ENCODE results near the gene DFFB.

The DFFB gene

DNA sequence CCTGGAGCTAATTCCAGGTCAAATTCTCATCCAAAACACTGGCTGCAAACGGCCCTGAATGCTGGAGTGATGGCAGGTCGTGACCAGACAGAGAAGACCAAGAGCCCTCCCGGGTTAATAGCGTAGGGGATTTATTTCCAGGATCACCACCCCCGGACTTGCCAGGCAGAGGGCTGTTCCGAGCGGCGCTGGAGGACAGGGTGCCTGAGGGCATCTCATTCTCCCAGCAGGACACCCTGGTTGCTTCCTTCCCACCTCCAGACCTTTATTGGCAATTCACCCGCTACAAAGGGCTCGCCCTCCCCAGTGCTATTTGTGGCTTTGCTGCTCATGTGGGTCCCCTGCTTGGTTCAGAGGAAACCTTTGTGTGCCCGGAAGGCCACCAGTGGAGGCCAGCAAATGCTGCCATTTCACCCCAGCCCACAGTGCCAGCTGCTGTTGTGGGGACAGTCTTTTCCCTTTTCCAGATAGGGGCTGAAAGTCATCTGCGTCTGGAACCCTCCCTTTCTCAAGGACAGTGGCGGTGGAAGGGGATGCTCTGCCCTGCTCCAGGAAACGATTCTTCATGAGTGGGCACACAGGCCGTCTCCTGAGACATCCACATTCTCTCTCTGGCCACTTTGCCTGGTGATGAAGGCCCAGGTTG, 61.8 kb downstream of the DFFB start:
- Histone ChIP-seq H3K36me3 (ENCODE audit: control insufficient read depth, insufficient read depth, low read length) (no peaks in the 10 kb centered on the region), H3K4me3 (ENCODE audit: low read length) (no peak overlapping the region), H3K4me1 (ENCODE audit: control insufficient read depth, insufficient read depth, low read length) (no peaks in the 10 kb centered on the region), H3K9me3 (ENCODE audit: control insufficient read depth, low read length) (no peaks in the 10 kb centered on the region), H3K9ac (ENCODE audit: low read length) (no peak overlapping the region), H3K27me3 (ENCODE audit: control insufficient read depth, insufficient read depth, low read length) (peaks cover 7% of the 10 kb centered on the region)

GRCh38 chr1:3919706-3920105, 62.4 kb downstream of the DFFB start:
- no peaks in the 10 kb centered on the region for H3K36me3 ChIP-seq (ENCODE audit: control insufficient read depth, insufficient read depth, low read length)
- H3K9ac ChIP-seq (ENCODE audit: low read length), result no peak overlapping the region
- peaks cover 13% of the 10 kb centered on the region for H3K27me3 ChIP-seq (ENCODE audit: control insufficient read depth, insufficient read depth, low read length)

DNA sequence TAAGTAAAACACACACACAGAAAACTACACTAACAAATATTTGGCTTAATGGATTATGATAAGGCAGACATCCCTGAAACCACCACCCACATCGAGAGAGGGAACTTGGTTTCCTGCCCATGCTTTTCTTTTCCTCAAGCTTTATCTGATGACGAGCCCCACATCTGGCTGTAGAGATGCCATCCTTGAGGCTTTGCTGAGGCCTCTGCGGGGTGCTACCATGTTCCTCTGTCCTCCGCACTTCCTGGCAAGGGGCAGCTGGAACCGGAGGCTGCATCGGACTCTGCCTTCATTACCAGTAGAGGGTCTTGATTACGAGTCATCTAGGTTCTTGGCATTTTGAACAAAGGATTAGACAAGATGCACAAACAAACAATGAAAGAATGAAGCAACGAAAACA, 64.5 kb downstream of the DFFB start:
- Histone ChIP-seq H3K9ac (ENCODE audit: low read length) (no peak overlapping the region), H3K36me3 (ENCODE audit: control insufficient read depth, insufficient read depth, low read length) (no peaks in the 10 kb centered on the region), H3K27me3 (ENCODE audit: control insufficient read depth, insufficient read depth, low read length) (peaks cover 13% of the 10 kb centered on the region), H3K4me3 (ENCODE audit: low read length) (no peak overlapping the region), H3K4me1 (ENCODE audit: control insufficient read depth, insufficient read depth, low read length) (no peaks in the 10 kb centered on the region), H3K9me3 (ENCODE audit: control insufficient read depth, low read length) (no peaks in the 10 kb centered on the region)

More at GRCh38 chr1:3919706-3920105, 62.4 kb downstream of the DFFB start:
- H3K4me1 ChIP-seq (ENCODE audit: control insufficient read depth, insufficient read depth, low read length), result no peaks in the 10 kb centered on the region
- no peak overlapping the region for H3K4me3 ChIP-seq (ENCODE audit: low read length)
- no peaks in the 10 kb centered on the region for H3K9me3 ChIP-seq (ENCODE audit: control insufficient read depth, low read length)

DNA sequence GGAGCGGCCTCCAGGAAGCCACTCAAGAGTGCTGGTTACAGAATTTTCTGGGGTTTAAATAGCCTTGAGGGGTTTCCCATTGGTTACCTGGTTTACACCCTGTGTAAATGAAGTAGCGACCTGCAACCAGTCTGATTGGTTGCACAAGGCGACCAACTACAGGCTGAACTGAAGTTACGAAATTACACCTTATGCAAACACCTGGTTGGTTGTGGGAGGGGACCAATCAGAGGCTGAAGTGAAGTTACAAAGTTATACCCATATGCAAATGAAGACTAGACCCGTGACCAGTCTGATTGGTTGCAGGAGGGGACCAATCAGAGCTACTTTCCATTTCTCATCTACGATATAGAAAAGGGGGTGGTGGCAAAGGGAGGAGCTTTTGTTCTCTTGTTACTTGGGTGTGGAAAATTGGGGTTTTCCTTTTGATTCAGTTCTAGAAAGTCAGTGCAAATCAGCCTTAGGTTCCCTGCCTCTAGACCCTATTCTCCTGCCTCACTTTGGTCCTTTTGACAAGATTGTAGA, 65.0 kb downstream of the DFFB start:
- Histone ChIP-seq H3K4me1 (ENCODE audit: control insufficient read depth, insufficient read depth, low read length) (no peaks in the 10 kb centered on the region), H3K27me3 (ENCODE audit: control insufficient read depth, insufficient read depth, low read length) (peaks cover 13% of the 10 kb centered on the region), H3K9ac (ENCODE audit: low read length) (no peak overlapping the region), H3K36me3 (ENCODE audit: control insufficient read depth, insufficient read depth, low read length) (no peaks in the 10 kb centered on the region), H3K9me3 (ENCODE audit: control insufficient read depth, low read length) (no peaks in the 10 kb centered on the region), H3K4me3 (ENCODE audit: low read length) (no peak overlapping the region)

- no peak overlapping the region for H3K4me3 ChIP-seq (ENCODE audit: low read length)
- no peaks in the 10 kb centered on the region for H3K4me1 ChIP-seq (ENCODE audit: control insufficient read depth, insufficient read depth, low read length)
- peaks cover 13% of the 10 kb centered on the region for H3K27me3 ChIP-seq (ENCODE audit: control insufficient read depth, insufficient read depth, low read length)
- H3K9me3 ChIP-seq (ENCODE audit: control insufficient read depth, low read length), result no peaks in the 10 kb centered on the region
- no peaks in the 10 kb centered on the region for H3K36me3 ChIP-seq (ENCODE audit: control insufficient read depth, insufficient read depth, low read length)
- H3K9ac ChIP-seq (ENCODE audit: low read length), result no peak overlapping the region
Observed at GRCh38 chr1:3922851-3923250, 65.6 kb downstream of the DFFB start.

GRCh38 chr1:3923378-3924185, 66.3 kb downstream of the DFFB start:
- no peaks in the 10 kb centered on the region for H3K36me3 ChIP-seq (ENCODE audit: control insufficient read depth, insufficient read depth, low read length)
- no peaks in the 10 kb centered on the region for H3K4me1 ChIP-seq (ENCODE audit: control insufficient read depth, insufficient read depth, low read length)
- no peak overlapping the region for H3K9ac ChIP-seq (ENCODE audit: low read length)
- H3K4me3 ChIP-seq (ENCODE audit: low read length), result no peak overlapping the region
- no peaks in the 10 kb centered on the region for H3K9me3 ChIP-seq (ENCODE audit: control insufficient read depth, low read length)
- H3K27me3 ChIP-seq (ENCODE audit: control insufficient read depth, insufficient read depth, low read length), result peaks cover 13% of the 10 kb centered on the region

GRCh38 chr1:3924186-3924824, 67.0 kb downstream of the DFFB start:
- Histone ChIP-seq H3K4me3 (ENCODE audit: low read length) (no peak overlapping the region), H3K4me1 (ENCODE audit: control insufficient read depth, insufficient read depth, low read length) (no peaks in the 10 kb centered on the region), H3K9me3 (ENCODE audit: control insufficient read depth, low read length) (no peaks in the 10 kb centered on the region), H3K9ac (ENCODE audit: low read length) (no peak overlapping the region), H3K36me3 (ENCODE audit: control insufficient read depth, insufficient read depth, low read length) (no peaks in the 10 kb centered on the region), H3K27me3 (ENCODE audit: control insufficient read depth, insufficient read depth, low read length) (peaks cover 11% of the 10 kb centered on the region)

DNA sequence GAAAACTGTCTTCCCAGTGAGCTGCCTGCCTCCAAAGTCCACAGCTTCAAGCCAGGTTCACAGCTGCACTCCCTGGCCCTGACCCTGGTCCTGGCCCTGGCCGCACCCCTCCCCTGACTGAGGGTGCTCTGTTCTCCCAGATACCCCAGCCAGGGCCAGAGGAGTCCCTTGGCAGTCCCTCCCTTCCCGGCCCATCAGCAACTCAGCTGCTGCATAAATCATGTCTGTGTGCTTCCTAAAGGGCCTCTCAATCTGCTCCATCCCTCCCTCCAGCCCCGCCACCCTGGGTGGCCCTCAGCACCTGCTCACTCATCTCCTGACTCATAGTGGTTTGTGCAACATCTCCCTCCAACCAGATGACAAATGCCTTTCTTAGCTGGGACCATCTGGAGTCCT, 67.5 kb downstream of the DFFB start:
- H3K27me3 ChIP-seq (ENCODE audit: control insufficient read depth, insufficient read depth, low read length), result peaks cover 9% of the 10 kb centered on the region
- no peaks in the 10 kb centered on the region for H3K9me3 ChIP-seq (ENCODE audit: control insufficient read depth, low read length)
- H3K4me1 ChIP-seq (ENCODE audit: control insufficient read depth, insufficient read depth, low read length), result no peaks in the 10 kb centered on the region
- no peaks in the 10 kb centered on the region for H3K36me3 ChIP-seq (ENCODE audit: control insufficient read depth, insufficient read depth, low read length)
- H3K9ac ChIP-seq (ENCODE audit: low read length), result no peak overlapping the region
- H3K4me3 ChIP-seq (ENCODE audit: low read length), result no peak overlapping the region

DNA sequence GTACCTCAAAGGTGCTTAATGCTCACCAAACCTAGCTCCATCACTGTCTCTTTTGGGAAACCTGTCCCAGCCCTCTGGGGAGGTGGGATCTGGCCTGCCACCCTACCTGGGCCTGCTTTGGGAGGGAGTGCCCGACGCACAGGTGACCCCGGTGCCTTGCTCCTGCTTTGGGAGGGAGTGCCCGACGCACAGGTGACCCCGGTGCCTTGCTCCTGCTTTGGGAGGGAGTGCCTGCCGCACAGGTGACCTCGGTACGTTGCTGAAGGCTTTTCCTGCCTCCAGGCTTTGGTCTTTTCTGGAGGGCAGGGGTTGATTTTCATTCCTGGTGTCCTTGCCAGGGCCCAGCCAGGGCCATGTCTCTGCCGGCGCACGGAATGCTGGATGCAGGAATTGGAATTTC, 68.0 kb downstream of the DFFB start:
- no peaks in the 10 kb centered on the region for H3K36me3 ChIP-seq (ENCODE audit: control insufficient read depth, insufficient read depth, low read length)
- H3K9me3 ChIP-seq (ENCODE audit: control insufficient read depth, low read length), result no peaks in the 10 kb centered on the region

GRCh38 chr1:3925762-3926161, 68.5 kb downstream of the DFFB start:
- Histone ChIP-seq H3K36me3 (ENCODE audit: control insufficient read depth, insufficient read depth, low read length) (no peaks in the 10 kb centered on the region), H3K9me3 (ENCODE audit: control insufficient read depth, low read length) (no peaks in the 10 kb centered on the region), H3K4me1 (ENCODE audit: control insufficient read depth, insufficient read depth, low read length) (no peaks in the 10 kb centered on the region), H3K27me3 (ENCODE audit: control insufficient read depth, insufficient read depth, low read length) (peaks cover 13% of the 10 kb centered on the region), H3K9ac (ENCODE audit: low read length) (no peak overlapping the region), H3K4me3 (ENCODE audit: low read length) (no peak overlapping the region)

More for the DNA sequence above, 68.0 kb downstream of the DFFB start:
- H3K4me3 ChIP-seq (ENCODE audit: low read length), result no peak overlapping the region
- no peaks in the 10 kb centered on the region for H3K4me1 ChIP-seq (ENCODE audit: control insufficient read depth, insufficient read depth, low read length)
- peaks cover 10% of the 10 kb centered on the region for H3K27me3 ChIP-seq (ENCODE audit: control insufficient read depth, insufficient read depth, low read length)
- no peak overlapping the region for H3K9ac ChIP-seq (ENCODE audit: low read length)

GRCh38 chr1:3926956-3927355, 69.7 kb downstream of the DFFB start:
- Histone ChIP-seq H3K4me1 (ENCODE audit: control insufficient read depth, insufficient read depth, low read length) (no peaks in the 10 kb centered on the region), H3K36me3 (ENCODE audit: control insufficient read depth, insufficient read depth, low read length) (no peaks in the 10 kb centered on the region), H3K9ac (ENCODE audit: low read length) (no peak overlapping the region), H3K4me3 (ENCODE audit: low read length) (no peak overlapping the region), H3K9me3 (ENCODE audit: control insufficient read depth, low read length) (no peaks in the 10 kb centered on the region), H3K27me3 (ENCODE audit: control insufficient read depth, insufficient read depth, low read length) (peaks cover 21% of the 10 kb centered on the region)

DNA sequence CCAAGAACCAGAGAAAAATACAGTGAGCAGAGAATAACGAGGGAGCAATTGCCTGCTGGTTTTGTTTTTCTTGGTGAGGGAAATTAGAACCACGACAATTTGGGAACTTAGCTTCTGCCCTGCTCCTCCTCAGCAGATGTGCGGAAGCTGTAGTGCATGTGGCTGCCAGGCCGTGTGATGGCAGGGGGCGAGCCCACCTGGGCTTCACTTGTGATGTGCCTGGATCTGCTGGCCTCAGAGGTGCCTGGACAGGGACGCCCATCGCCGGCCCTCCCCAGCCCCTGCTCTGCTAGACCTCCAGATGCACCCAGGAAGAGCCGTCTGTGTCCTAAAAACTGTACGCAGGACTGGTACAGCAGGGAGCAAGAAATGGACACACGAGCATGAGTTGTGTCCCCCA, 71.3 kb downstream of the DFFB start:
- Histone ChIP-seq H3K4me3 (ENCODE audit: low read length) (no peak overlapping the region), H3K9me3 (ENCODE audit: control insufficient read depth, low read length) (no peaks in the 10 kb centered on the region), H3K4me1 (ENCODE audit: control insufficient read depth, insufficient read depth, low read length) (no peaks in the 10 kb centered on the region), H3K27me3 (ENCODE audit: control insufficient read depth, insufficient read depth, low read length) (peaks cover 27% of the 10 kb centered on the region), H3K9ac (ENCODE audit: low read length) (no peak overlapping the region), H3K36me3 (ENCODE audit: control insufficient read depth, insufficient read depth, low read length) (no peaks in the 10 kb centered on the region)

Measured in mucosa of stomach (tissue), 1 donor.